PC-9 (cell line): ENCODE results near the gene SLC25A42. TPM values are rescaled to one million over a fixed set of nuclear protein-coding genes. Genes with fewer than 3 reads are reported as not detected.
"Not testable (repeated sequence)": the region's sequence is repeated elsewhere in the genome, so short reads cannot be mapped to it uniquely, and the experiment has no call there.

Experiments
- BruUV-seq: library from RNA; stranded (reverse); fragments of 400-500 nt; replicated peaks from 2 replicates; lab custom pipeline; 2021; lab: Mats Ljungman, UMichigan
- CTCF ChIA-PET: fragments of 300-600 bp; sonication (Branson Sonifier 250); formaldehyde crosslinking; loops from one replicate; lab custom pipeline; 2022; ENCODE audit warnings: antibody characterized with exemption; lab: Charles Lee
- POLR2A ChIA-PET: fragments of 300-600 bp; sonication (Branson Sonifier 250); formaldehyde crosslinking; loops from one replicate; lab custom pipeline; 2022; ENCODE audit warnings: antibody characterized with exemption; ENCODE audit not compliant: unreplicated experiment; lab: Charles Lee
- DNase-seq, 2 experiments: peaks; one replicate each; pipeline versions ENCODE4 v3.0.0 to v3.0.0-alpha.2; 2015 to 2022; ENCODE audit warnings: mixed read lengths in 1 of 2
- H2AFZ ChIP-seq: fragments of 200-600 bp; sonication (generic); 2 replicates; pipeline ENCODE4 v1.8.1; 2017; ENCODE audit warnings: antibody characterized with exemption
- H3F3A ChIP-seq: fragments of 200-600 bp; sonication (generic); 2 replicates; pipeline ENCODE4 v1.8.1; 2017; ENCODE audit warnings: antibody characterized with exemption, mild to moderate bottlenecking, low read depth; ENCODE audit not compliant: insufficient read depth
- H3K27ac ChIP-seq: fragments of 200-600 bp; sonication (generic); 2 replicates; pipeline ENCODE4 v1.6.1; 2016; ENCODE audit warnings: mixed run types
- H3K27me3 ChIP-seq: fragments of 200-600 bp; sonication (generic); 2 replicates; pipeline ENCODE4 v1.6.1; 2016; ENCODE audit warnings: low read depth, mixed run types; ENCODE audit not compliant: insufficient read depth
- H3K36me3 ChIP-seq: fragments of 200-600 bp; sonication (generic); 2 replicates; pipeline ENCODE4 v1.6.1; 2016; ENCODE audit warnings: low read depth, mixed run types
- H3K4me1 ChIP-seq: fragments of 200-600 bp; sonication (generic); replicated peaks from 2 replicates; pipeline ENCODE4 v1.6.1; 2016; ENCODE audit warnings: mixed run types; ENCODE audit not compliant: insufficient read depth
- H3K4me2 ChIP-seq: fragments of 200-600 bp; sonication (generic); 2 replicates; pipeline ENCODE4 v1.6.1; 2017; ENCODE audit warnings: mixed run types
- H3K4me3 ChIP-seq: fragments of 200-600 bp; sonication (generic); 2 replicates; pipeline ENCODE4 v1.6.1; 2016; ENCODE audit warnings: mixed run types
- H3K79me2 ChIP-seq: fragments of 200-600 bp; sonication (generic); 2 replicates; pipeline ENCODE4 v1.6.1; 2017; ENCODE audit warnings: low read depth, mixed run types
- H3K9me2 ChIP-seq: fragments of 200-600 bp; sonication (generic); 2 replicates; pipeline ENCODE4 v1.8.1; 2017; ENCODE audit warnings: mild to moderate bottlenecking; ENCODE audit not compliant: insufficient read depth
- H3K9me3 ChIP-seq: fragments of 200-600 bp; sonication (generic); 2 replicates; pipeline ENCODE4 v1.8.1; 2016; ENCODE audit warnings: low read depth; ENCODE audit not compliant: insufficient read depth
- H4K20me1 ChIP-seq: fragments of 200-600 bp; sonication (generic); 2 replicates; pipeline ENCODE4 v1.8.1; 2017; ENCODE audit not compliant: insufficient read depth
- CTCF ChIP-seq: fragments of 200-600 bp; sonication (generic); conservative IDR thresholded peaks from 2 replicates; pipeline ENCODE4 v1.6.1; 2017; ENCODE audit warnings: mixed run types, antibody characterized with exemption, mild to moderate bottlenecking, moderate library complexity
- EZH2 ChIP-seq: fragments of 200-600 bp; sonication (generic); IDR thresholded peaks from 2 replicates; pipeline ENCODE4 v1.8.0; 2017; ENCODE audit warnings: antibody characterized with exemption, low read depth
- intact Hi-C: fragments of 100-400 bp; cut with micrococcal nuclease; formaldehyde crosslinking; loops from one replicate; pipeline ENCODE4 v1.10.0; 2022; ENCODE audit not compliant: unreplicated experiment
- total RNA-seq: library from RNA; stranded (reverse); gene quantifications from 2 replicates; pipeline ENCODE4 v1.2.3, GENCODE V29; 2021

SLC25A42 gene
- total RNA-seq, 1 experiment from 2014 or later, result 6.9 TPM

- Histone ChIP-seq H2AFZ (no peak overlapping the region), H3F3A (no peaks in the 10 kb centered on the region; the same call in 1 of the 2 replicates), H3K4me1 (peaks cover 15% of the 10 kb centered on the region), H4K20me1 (no peaks in the 10 kb centered on the region), H3K4me2 (no peak overlapping the region), H3K27ac (no peak overlapping the region), H3K9me3 (no peaks in the 10 kb centered on the region), H3K36me3 (no peaks in the 10 kb centered on the region), H3K4me3 (no peak overlapping the region), H3K27me3 (no peaks in the 10 kb centered on the region), H3K79me2 (no peaks in the 10 kb centered on the region), H3K9me2 (no peaks in the 10 kb centered on the region)
- TF ChIP-seq CTCF (no peak), EZH2 (no peak)
- CTCF ChIA-PET, result no interaction called here
- POLR2A ChIA-PET, result no interaction called here
- BruUV-seq, result no TSS peak
- DNase-seq, result no peak
- intact Hi-C loops, result no loop called here
These were observed 39.4 kb downstream of the SLC25A42 start for GRCh38 chr19:19103167-19103566.

GRCh38 chr19:19105365-19106055, 41.7 kb downstream of the SLC25A42 start:
- Histone ChIP-seq H3K9me3 (no peaks in the 10 kb centered on the region), H3F3A (no peaks in the 10 kb centered on the region), H3K27ac (no peak overlapping the region), H2AFZ (no peak overlapping the region), H4K20me1 (no peaks in the 10 kb centered on the region), H3K27me3 (no peaks in the 10 kb centered on the region), H3K4me3 (no peak overlapping the region), H3K79me2 (no peaks in the 10 kb centered on the region), H3K4me2 (no peak overlapping the region), H3K36me3 (no peaks in the 10 kb centered on the region), H3K9me2 (no peaks in the 10 kb centered on the region), H3K4me1 (no peaks in the 10 kb centered on the region)
- ChIA-PET CTCF (no interaction called here), POLR2A (no interaction called here)
- intact Hi-C loops, result no loop called here
- no TSS peak for BruUV-seq
- TF ChIP-seq EZH2 (no peak), CTCF (no peak)
- DNase-seq, result no peak

- Histone ChIP-seq H3K27me3 (no peaks in the 10 kb centered on the region), H4K20me1 (no peaks in the 10 kb centered on the region), H2AFZ (no peak overlapping the region), H3K79me2 (no peaks in the 10 kb centered on the region), H3K9me3 (no peaks in the 10 kb centered on the region), H3K36me3 (no peaks in the 10 kb centered on the region), H3K27ac (no peak overlapping the region), H3K4me2 (no peak overlapping the region), H3K4me1 (no peaks in the 10 kb centered on the region), H3K4me3 (no peak overlapping the region), H3K9me2 (no peaks in the 10 kb centered on the region), H3F3A (no peaks in the 10 kb centered on the region)
- DNase-seq, result no peak
- no TSS peak for BruUV-seq
- intact Hi-C loops, result no loop called here
- ChIA-PET CTCF (no interaction called here), POLR2A (no interaction called here)
- no peak for TF ChIP-seq CTCF
- no peak for TF ChIP-seq EZH2
These were observed 42.3 kb downstream of the SLC25A42 start for GRCh38 chr19:19106056-19106551.

- H3K9me3 ChIP-seq, H3K4me3 ChIP-seq, intact Hi-C loops, H3F3A ChIP-seq, H2AFZ ChIP-seq, H3K79me2 ChIP-seq, H3K27me3 ChIP-seq, H4K20me1 ChIP-seq, H3K4me2 ChIP-seq, H3K27ac ChIP-seq, DNase-seq, H3K4me1 ChIP-seq, H3K36me3 ChIP-seq, H3K9me2 ChIP-seq, CTCF ChIA-PET, POLR2A ChIA-PET, BruUV-seq: not testable (repeated sequence)
These were observed 43.1 kb downstream of the SLC25A42 start for GRCh38 chr19:19106938-19107337.
